ENCODE results near the gene PSME1. TPM values are rescaled to one million over a fixed set of nuclear protein-coding genes. Genes with fewer than 3 reads are reported as not detected.

The PSME1 gene
- 100 to 1,000 TPM; 453 to 473 TPM for total RNA-seq

GRCh38 chr14:24135834-24136683, at the start of gene PSME1:
Gene PSME1 (plus strand): TSS chr14:24136194. CDS start chr14:24136263, 69 bp downstream.

GRCh38 chr14:24093901-24094840, 41.8 kb upstream of the PSME1 start, which contains the start of gene PCK2:
Gene PCK2 (plus strand): TSS chr14:24094311. CDS start chr14:24094406, 95 bp downstream.

DNA sequence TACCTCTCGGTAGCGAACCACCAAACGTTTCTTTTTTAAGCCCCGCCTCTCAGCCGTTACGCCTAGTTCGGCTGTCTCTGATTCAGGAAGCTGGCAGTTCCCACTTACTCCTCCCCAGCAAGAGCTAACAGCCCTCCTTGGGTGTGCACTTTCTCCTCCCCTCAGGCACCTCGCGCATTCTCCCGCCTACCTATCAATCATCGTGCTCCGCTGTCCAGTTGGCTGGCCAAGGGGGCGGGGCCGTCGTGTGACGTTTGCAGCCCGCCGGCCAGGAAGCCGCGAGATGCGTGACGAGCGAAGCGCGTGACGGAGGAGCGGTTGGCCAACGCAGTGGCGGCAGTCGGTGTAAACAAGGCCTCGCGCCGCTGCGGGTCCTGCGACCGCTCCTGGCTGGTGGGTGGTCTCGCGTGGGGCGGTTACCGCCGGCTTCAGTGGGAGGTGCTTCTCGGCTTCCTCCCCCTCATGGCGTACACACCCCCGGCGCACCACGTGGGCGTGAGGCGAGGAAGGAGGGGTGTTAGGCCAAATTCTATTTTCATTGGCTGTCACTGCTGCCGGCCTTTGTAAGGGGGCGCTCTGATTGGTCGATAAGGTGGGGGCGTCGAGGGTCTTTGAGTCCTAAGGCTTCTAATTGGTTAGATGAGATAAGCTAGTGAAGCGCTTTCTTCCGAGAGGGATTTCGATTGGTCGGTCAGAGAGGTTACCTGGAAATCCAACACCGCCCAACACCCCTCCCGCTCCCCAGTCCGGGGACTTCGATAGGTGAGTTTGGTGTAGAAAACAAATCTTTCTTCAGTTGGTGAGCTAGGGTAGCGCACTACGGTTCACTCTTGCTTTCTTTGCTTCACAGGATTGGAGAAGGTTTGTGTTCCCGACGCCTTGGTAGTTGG, 21.2 kb upstream of the PSME1 start, which contains the start of the genes DCAF11 and NRL:
DCAF11 (plus strand) TSS at position 246 of the 890 bp plus-strand sequence. CDS start 818 bp downstream, outside the sequence.
NRL (minus strand) TSS at position 418 of the 890 bp plus-strand sequence. CDS start 32,101 bp downstream, outside the sequence.

DNA sequence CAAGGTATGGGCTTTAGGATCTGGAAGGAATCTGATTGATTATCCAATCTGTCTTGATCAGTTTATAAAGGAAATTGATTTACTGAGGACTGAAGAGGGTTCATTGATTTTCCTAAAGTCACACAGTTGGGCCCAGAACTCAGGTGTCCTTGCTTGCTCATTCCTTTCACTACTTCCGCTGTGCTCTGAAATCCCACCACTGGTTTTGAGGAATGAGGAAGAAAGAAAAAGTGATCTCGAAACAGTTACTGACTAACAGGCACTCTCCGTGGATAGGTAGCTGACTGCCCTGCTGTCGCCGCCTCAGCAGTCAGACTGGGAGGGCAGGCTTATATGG, 5.6 kb upstream of the PSME1 start, which contains the start of gene FITM1:
FITM1 (plus strand) TSS at position 280 of the 337 bp plus-strand sequence. CDS start 905 bp downstream, outside the sequence.

GRCh38 chr14:24141097-24141880, 5.3 kb downstream of the PSME1 start, which contains the start of gene EMC9:
Gene EMC9 (minus strand): TSS chr14:24141591. CDS start chr14:24141304, 287 bp downstream.

DNA sequence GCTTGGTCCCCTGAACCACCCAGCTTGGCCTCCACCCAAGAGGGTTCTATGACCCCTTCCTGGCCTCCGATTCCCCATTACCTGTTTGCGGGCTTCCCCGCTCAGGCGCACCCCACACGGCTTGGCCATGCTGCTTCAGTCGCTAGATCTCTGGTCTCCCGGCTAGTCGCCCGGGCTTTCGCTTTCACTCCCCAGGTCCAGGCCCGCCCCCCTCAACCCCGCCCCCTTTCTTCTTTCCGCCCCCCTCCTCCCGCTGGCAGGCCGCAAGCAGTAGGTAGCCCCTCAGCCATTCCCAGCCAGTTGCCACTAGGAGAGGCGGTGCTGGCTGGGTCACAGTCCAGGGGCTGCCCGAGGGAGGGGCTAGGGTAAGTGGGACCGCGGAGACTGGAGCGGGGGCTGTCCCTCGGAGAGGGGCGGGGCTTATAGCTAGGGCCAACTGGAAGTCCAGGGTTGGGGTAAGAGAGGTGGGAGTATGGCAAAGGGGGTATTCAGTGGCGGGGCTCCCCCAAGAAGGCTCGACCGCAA, 10.5 kb downstream of the PSME1 start, which contains the start of gene PSME2:
PSME2 (minus strand) TSS at position 158 of the 525 bp plus-strand sequence; CDS start at position 129, 29 bp downstream.

DNA sequence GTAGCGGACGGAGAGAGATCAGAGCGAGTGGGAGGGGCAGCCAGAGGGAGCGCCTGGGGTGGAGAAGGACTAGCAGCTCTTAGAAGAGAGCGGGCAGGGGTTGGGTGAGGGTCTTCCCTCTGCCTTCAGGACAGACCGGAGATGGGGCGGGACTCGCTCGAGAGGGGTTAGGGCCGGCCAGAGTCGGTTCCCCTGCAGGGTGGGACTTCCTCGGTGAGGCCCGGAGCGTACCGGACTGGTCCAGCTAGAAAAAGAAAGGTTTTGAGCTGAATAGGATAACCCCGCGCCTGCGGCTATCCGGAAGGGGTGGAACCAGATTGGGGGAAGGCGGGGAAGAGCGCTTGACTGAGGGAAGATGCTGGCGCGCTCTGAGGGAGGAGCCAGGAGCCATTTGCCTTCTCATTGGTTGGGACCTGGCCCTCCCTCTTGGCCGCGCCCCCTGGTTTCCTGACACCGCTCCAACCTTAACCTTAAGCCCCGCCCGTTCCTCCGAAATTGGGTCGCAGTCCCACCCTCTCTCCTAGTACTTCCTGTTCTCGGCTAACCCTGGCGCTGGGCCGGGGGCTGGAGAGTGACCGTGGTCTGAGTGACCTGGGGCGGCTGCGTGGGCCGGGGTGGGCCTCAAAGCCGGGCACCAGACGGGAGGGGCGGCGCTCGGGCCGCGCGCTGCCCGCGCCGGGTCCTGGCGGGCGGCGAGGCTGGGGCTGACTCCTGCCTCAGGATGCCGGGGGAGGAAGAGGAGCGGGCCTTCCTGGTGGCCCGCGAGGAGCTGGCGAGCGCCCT, 11.2 kb downstream of the PSME1 start, which contains the start of gene RNF31:
RNF31 (plus strand) TSS at position 521 of the 783 bp plus-strand sequence; CDS start at position 722, 201 bp downstream.

GRCh38 chr14:24160850-24161804, 25.1 kb downstream of the PSME1 start, which contains the start of gene IRF9:
Gene IRF9 (plus strand): TSS chr14:24161265. CDS start chr14:24162145, 880 bp downstream.

DNA sequence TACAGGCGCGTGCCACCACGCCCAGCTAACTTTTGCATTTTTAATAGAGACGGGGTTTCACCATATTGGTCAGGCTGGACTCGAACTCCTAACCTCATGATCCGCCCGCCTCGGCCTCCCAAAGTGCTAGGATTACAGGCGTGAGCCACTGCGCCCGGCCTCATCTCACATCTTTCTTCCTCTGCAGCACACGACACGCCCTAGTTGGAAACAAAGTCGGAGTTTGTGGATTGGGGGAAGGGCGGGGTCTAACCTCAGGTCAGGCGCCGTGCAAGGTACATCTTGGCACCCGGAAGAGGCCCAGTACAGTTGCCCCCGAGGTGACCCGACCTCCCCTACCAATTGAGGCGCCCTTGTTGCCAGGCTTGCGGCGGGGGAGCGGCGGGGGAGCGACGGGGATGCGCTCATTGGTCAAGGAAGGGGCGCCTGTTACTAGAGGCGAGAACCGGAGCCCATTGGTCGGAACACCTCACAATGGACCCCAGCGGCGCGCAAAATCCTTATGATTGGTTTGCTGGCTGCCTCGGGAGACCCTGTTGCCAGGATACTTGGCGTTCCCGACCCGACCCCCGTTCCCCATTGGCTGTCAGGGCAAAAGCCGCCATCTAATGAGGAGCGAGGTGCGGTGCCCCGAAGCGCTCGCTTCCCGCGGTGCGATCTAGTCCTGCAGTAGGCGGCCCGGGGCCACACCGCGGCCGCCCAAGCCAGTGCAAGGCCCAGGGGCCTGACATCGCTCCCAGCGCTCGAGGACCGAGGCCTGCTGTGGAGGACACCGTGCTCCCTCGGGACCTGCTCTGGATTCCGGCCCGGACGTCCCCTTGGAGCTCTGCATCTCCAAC, 35.6 kb downstream of the PSME1 start, which contains the start of gene REC8:
REC8 (plus strand) TSS at position 659 of the 839 bp plus-strand sequence. CDS start 473 bp downstream, outside the sequence.

Small RNA genes within 50 kb of the gene (microRNA-seq; reads per million reads assigned to microRNA genes)
- gene MIR7703 (ENCODE audit: borderline microRNAs expressed, borderline replicate concordance), result not detected

Other genes starting within 250 kb of the PSME1 start
- 10 to 100 TPM; 18.3 to 19.6 TPM for gene DHRS4, start 182.4 kb upstream of the PSME1 start, total RNA-seq
- 10 to 100 TPM; 18.7 to 20.6 TPM for gene DHRS4L2, start 147.3 kb upstream of the PSME1 start, total RNA-seq
- under 1 TPM; 0.50 to 0.65 TPM for gene CARMIL3, start 84.2 kb upstream of the PSME1 start, total RNA-seq
- not detected for gene CPNE6, start 64.6 kb upstream of the PSME1 start, total RNA-seq
- gene PCK2, start 41.9 kb upstream of the PSME1 start, total RNA-seq, result 10 to 100 TPM; 53.5 to 54.5 TPM
- 100 to 1,000 TPM; 101 TPM for gene DCAF11, start 21.4 kb upstream of the PSME1 start, total RNA-seq
- 1 to 10 TPM; 3.0 to 3.1 TPM for gene NRL, start 21.2 kb upstream of the PSME1 start, total RNA-seq
- gene FITM1, start 5.5 kb upstream of the PSME1 start, total RNA-seq, result 1 to 10 TPM; 1.4 to 1.5 TPM
- 10 to 100 TPM; 30.9 to 34.8 TPM for gene EMC9, start 5.4 kb downstream of the PSME1 start, total RNA-seq
- gene PSME2, start 10.4 kb downstream of the PSME1 start, total RNA-seq, result 100 to 1,000 TPM; 386 to 389 TPM
- gene RNF31, start 11.3 kb downstream of the PSME1 start, total RNA-seq, result 100 to 1,000 TPM; 108 to 111 TPM
- gene IRF9, start 25.1 kb downstream of the PSME1 start, total RNA-seq, result 100 to 1,000 TPM; 223 to 232 TPM
- 10 to 100 TPM; 48.9 to 49.8 TPM for gene REC8, start 35.9 kb downstream of the PSME1 start, total RNA-seq
- 10 to 100 TPM; 42.4 to 43.3 TPM for gene IPO4, start 52.6 kb downstream of the PSME1 start, total RNA-seq
- 10 to 100 TPM; 32.2 to 32.3 TPM for gene TM9SF1, start 59.2 kb downstream of the PSME1 start, total RNA-seq
- under 1 TPM; 0.34 to 0.60 TPM for gene TSSK4, start 69.5 kb downstream of the PSME1 start, total RNA-seq
- gene CHMP4A, start 77.3 kb downstream of the PSME1 start, total RNA-seq, result 10 to 100 TPM; 85.1 to 89.0 TPM
- 10 to 100 TPM; 16.0 to 17.1 TPM for gene MDP1, start 79.9 kb downstream of the PSME1 start, total RNA-seq
- gene NEDD8, start 96.2 kb downstream of the PSME1 start, total RNA-seq, result 100 to 1,000 TPM; 164 to 175 TPM
- 10 to 100 TPM; 67.8 to 70.1 TPM for gene GMPR2, start 96.7 kb downstream of the PSME1 start, total RNA-seq
- 100 to 1,000 TPM; 120 to 130 TPM for gene TINF2, start 106.4 kb downstream of the PSME1 start, total RNA-seq
- 1 to 10 TPM; 3.3 to 4.5 TPM for gene TGM1, start 127.0 kb downstream of the PSME1 start, total RNA-seq
- 10 to 100 TPM; 42.3 to 44.3 TPM for gene RABGGTA, start 135.4 kb downstream of the PSME1 start, total RNA-seq
- 10 to 100 TPM; 32.0 to 36.6 TPM for gene DHRS1, start 163.6 kb downstream of the PSME1 start, total RNA-seq
- gene NOP9, start 163.7 kb downstream of the PSME1 start, total RNA-seq, result 10 to 100 TPM; 30.7 to 30.9 TPM
- 10 to 100 TPM; 29.0 to 30.2 TPM for gene CIDEB, start 171.8 kb downstream of the PSME1 start, total RNA-seq
- 10 to 100 TPM; 20.8 to 21.0 TPM for gene LTB4R2, start 173.9 kb downstream of the PSME1 start, total RNA-seq
- gene LTB4R, start 175.3 kb downstream of the PSME1 start, total RNA-seq, result 10 to 100 TPM; 24.9 to 28.5 TPM
- 1 to 10 TPM; 3.8 to 4.5 TPM for gene ADCY4, start 198.9 kb downstream of the PSME1 start, total RNA-seq
- 10 to 100 TPM; 35.0 to 36.5 TPM for gene RIPK3, start 203.8 kb downstream of the PSME1 start, total RNA-seq
- not detected for gene NFATC4, start 232.0 kb downstream of the PSME1 start, total RNA-seq

Measured in activated naive CD4-positive, alpha-beta T cell treated with anti-CD3 and anti-CD28 coated beads, Interleukin-2, amount 10 ng/mL, durations not matched to agents 5 hours and 36 hours (primary cell).